AG08396 (cell line): ENCODE results near the gene PRKN.

ENCODE experiments used
- DNase-seq: peaks from one replicate; pipeline ENCODE4 v3.0.0; 2012; ENCODE audit warnings: low spot score, mixed read lengths

The PRKN gene

DNA sequence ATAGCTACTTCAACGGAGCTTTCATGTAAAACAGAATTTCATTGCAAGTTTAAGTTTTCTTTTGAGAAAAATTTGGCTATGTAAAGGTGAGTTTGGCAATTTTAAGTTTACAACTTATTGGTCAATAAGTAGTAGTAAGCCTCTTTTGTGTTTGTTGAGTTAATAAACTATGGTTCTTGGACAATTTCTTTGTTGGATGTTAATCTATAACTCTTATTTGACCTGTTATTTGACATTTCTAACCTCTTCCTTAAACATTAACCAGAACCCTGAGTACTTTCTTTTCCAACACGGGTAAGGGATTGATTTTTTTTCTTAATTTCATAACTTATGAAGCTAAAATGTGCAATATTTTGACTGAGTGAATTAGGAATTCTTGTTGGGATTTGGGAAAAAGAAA is 354.4 kb downstream of the PRKN start:
- DNase-seq: no peak

DNA sequence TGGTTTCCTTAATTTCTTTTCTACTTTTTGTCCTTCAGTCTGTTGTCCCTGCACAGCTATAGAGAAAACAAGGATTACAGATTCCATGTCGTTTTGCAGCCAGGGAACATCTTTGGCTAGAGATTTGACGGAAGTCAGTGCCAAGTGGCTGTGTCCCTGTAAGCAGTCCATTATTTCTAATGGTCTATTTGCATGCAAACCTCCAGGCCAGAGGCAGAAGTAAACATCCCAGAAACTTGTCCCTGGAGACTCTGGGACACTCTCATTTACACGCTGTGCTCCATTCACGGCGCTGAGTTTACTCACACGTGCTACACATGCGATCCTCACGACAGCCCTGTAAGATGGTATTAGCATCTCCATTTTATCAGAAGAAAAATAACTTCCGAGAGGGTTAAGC is 355.5 kb downstream of the PRKN start:
- no peak for DNase-seq

DNA sequence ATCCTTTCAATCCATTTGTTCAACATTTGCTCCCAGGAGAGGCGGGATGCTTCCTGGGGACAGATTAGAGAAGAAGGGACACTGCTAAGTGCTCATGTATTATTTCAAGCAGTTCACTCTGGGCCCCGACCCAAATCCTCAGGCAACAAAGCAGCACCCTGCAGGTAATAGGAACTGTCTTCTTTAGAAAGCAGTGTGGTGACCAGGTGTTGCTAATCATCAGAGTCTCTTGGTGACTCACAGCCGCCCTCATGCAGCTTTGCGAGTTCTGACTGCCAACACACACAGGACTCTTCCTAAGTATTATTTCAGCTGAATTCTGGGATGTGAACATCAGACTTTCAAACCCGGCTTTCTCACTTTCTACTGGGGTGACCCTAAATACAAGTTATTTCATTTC is 356.4 kb downstream of the PRKN start:
- no peak for DNase-seq

DNA sequence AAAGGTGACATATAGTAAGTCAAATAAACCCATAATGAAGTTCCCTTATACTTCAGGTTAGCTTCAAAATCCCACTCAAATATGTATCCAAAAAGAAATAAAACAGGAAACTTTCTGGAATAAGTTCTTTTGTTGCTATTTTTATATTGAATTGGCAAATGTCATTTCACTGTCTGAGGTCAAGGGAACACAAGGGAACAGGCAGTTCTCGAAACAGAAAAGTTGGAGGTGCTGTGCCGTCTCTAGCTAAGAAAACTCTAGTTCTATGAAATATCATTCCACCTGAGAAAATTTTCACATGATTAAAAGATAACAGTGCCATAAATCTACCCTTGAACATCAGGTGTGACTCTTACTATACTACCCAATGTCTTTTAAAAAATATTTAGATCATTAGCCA is 358.5 kb downstream of the PRKN start:
- no peak for DNase-seq

DNA sequence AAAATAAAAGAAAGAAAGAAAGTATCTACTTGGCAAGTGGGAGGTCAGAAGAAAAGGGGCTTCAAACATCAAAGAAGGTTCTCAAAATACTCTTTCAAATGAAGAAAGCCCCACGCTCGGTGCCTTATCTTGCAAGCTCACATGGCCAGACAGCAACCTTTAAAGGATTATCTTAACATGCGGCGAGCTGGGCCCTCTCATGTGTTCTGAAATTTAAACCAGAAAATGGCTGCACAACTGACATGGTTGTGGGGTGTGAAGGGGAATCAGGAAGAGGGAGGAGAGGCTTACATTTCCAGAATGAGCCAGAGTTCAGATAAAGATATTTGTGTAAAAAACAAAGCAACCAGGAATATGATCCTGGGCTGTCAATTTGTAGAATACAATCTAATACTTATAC is 363.1 kb downstream of the PRKN start:
- no peak for DNase-seq

DNA sequence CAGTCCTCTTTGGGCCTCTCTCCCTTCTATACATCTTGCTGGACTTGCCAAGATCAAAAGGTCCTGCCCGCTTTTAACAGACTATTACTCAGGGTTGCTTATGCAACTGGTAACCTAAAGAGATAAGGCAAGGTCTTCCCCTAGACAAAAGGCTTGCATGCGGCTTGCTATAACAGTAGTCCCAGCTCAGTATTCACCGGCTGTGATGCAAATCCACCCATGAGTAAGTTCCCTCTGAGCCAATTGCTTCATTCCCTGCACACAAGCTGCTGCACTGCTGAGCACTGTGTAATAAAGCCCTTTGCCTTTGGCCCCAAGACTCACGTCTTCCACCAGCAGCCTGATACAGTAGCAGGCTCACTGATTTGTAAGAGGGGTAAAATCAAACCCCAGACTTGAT is 363.8 kb downstream of the PRKN start:
- DNase-seq: no peak

GRCh38 chr6:162360901-162361567 is 366.5 kb downstream of the PRKN start:
- DNase-seq: no peak

- no peak for DNase-seq
Observed at GRCh38 chr6:162358625-162359024, 368.9 kb downstream of the PRKN start.

DNA sequence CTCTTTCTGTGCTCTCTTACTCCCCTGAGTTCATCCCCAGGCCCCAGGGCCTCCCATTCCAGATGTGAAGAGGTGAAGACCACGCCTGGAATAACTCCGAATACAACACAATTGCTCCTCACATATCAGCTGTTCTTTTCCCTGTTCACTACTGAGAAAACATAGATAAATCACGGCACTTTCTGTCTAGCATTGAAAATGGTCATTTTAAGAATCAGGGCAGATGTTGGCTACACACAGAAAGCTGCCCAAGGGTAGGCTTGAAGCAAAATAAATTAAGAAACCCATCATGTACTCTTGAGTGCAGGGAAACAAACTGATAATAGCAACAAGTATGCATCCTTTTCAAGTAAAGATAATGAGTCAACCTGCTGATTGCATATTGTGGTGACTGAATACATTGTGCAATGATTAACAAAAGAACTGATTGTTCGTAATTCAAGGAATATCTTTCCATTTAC is 382.5 kb downstream of the PRKN start:
- DNase-seq: no peak

GRCh38 chr6:162344646-162345010 is 382.9 kb downstream of the PRKN start:
- DNase-seq: no peak

DNA sequence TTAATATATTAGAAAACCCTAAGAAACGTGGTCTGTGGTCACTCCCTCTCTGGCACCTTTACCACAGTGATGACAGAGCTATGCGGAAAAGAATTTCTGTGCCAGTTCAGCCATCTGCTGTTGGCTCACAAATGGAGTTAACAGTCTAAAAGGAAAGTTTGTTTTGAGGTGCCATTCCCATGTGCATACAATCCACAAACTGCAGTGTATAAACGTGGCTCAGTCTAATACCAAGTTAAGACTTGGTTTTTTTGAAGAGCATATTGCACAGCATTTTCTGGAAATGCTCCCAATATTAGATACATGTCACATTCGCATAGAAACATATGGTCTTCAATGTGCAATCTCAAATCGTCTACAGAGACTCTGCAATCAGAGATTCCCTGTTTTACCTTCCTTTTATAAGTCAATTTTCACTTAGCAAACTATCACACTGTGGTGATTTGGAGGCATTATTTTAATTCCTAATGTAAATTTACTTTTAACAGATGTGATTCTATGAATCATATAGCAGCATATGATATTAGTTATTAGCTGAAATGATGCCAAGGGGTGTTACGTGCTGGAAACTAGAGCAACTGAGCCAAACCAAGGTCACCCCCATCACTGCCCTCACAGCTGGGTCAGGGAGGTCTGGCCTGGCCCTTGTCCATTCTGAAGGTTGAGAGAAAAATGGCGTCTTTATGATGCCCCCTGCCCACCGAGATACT is 383.5 kb downstream of the PRKN start:
- no peak for DNase-seq

GRCh38 chr6:162343198-162343935 is 384.2 kb downstream of the PRKN start:
- DNase-seq: no peak

DNA sequence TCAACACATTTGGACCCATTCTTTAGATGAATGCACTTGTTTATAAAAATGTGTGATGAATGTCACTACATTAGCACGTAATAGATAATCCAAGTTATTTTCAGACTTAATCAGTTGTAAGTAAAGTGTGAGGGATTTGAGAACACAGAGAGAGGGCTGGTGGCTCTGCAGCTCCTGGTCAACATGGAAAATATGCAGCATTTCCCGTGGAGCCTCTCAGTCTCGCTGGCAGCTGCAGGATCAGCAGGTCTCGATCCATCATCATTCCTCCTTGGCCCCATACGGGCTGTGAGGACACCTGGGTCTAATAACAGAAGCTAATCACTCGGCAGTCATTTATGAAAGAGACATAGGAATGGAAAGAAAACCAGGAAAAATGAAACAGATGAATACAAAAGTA is 390.2 kb downstream of the PRKN start:
- DNase-seq: no peak

DNA sequence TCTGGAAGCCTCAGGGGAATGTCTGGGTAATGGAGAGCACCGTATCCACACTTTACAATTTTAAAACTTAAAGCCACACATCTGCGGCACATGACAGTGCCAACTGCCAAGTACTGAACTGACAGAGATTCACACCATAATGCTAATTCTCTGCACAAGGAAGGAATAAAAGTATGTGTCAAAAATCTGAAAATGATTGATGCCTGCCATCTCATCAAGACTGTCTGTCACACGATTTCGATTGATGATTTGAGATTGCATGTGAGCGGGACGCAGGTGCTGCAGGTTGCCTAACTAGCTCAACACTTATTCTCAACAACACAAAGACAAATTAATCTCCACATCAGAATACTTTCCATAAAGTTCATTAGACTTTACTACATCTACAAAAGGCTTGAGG is 391.2 kb downstream of the PRKN start:
- no peak for DNase-seq

DNA sequence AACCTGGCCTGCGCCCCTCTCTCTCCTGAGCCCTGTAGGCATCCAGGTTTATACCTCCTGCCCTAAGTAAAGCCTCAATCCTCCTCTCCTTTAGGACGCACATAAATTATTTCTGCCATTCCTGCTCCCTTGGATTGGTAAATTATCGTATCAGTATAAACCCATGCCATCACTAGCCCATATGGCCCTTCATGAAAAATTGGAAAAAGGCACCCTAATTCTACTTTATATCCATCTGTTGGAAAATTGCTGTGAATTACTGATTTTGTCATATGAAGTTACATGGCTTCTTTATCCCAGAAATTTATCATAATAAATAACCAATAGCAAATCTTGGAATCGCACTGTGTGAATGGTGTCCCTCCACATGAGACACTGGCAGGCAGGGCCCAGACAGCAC is 395.2 kb downstream of the PRKN start:
- DNase-seq: no peak

- DNase-seq: no peak
Observed at GRCh38 chr6:162331911-162332310, 395.7 kb downstream of the PRKN start.

DNA sequence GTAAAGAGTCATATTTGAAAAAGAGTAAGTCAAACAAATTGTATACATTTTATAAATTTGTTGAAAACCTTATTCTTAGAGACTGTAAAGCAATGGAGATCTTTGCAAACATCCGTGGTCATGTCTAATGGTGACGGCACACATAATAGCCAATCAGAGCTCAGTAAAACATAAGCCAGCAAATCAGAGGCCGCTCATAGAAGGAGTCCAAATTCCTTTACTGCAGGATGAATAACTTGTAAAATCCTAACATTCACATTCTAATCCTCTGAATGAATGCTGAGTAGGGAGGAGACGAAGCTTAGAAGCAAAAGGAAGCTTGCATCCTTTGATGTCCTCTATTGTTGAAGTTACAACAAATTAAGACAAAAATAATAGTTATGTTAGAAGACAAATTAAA is 401.7 kb downstream of the PRKN start:
- no peak for DNase-seq

GRCh38 chr6:162325051-162325450 is 402.5 kb downstream of the PRKN start:
- DNase-seq: no peak

DNA sequence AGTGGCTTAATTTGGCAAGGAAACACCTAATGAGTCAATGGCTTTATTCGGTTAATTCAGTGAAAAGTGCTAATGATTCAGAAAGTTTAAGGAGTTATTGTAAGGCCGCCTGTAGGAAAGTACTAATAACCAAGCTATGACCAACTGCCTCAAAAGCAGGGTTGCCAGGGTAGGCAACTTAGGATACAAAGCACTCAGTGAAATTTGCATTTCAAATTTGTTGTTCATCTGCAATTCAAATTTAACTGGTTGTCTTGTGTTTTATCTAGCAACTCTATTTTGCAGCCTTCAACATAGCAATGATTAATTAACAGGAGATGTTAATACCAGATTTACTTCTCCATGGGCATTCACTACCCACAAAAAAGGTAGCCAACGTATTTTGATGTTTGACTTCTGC is 412.3 kb downstream of the PRKN start:
- no peak for DNase-seq

DNA sequence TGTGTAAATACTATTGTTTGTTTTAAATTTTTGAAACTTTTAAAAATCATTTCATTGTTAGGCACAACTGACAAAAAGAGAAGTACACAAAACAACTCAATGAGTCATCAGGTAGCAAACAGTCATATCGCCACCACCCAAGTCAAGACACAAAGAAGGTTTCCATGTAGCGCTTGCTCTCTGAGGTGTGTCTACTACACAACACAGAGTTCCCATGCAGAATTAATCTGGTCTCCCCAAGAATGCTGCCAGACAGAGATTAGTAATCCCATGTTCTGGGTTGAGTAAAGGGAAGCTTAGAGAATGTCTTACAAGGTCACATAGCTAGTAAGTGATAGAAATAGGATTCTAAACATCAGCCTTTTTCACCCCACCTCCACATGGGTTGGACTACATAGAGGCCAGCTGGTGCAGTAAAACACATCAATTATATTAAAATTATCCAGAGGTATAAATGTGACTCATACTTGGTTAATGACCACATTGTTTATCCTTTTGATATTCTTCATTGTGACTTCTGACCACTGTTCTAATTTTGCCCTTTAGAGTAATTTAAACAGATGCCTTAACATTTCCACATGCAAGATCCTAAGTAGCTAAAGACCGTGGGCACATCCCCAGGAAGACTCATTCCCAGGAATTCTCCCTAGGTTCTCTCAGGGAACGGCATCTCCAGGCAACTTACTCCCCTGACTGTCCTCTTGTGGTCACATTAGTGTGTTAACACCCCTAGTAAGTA is 413.5 kb downstream of the PRKN start:
- DNase-seq: no peak

DNA sequence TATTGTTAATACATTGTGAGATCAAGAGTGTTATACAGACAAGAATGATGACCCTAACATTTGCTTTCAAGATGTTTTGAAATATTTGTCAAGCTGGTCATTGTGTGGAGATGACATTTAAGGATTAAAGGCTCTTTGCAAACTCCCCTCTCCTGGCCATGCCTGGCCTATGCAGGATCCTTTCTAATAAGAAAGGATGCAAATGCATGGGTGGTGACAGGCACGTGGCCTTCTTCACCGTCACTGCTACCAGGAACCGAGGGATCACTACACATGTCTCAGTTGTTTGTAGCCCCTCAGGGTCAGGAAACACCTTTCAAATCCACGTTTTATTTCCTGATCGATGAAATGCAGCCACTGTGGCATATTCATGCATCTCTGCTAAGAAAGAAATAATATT is 419.7 kb downstream of the PRKN start:
- DNase-seq: no peak

DNA sequence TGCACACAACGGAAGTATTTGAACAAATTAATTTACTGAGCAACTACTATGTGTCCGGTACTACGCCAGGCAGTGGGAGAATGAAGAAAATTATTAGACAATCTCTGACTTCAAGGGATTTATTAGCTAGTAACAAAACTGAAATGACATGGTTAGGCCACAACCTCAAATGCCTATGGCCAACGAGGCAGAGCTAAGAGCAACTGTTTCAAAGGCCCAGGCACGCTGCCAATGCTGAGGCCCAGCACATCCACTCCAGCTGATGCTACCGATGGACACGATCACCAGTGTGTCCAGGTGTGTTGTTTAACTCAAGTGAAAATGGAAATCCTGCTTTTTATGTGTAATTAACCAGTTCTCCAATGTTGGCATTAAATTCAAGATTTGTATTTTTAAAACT is 420.9 kb downstream of the PRKN start:
- no peak for DNase-seq

DNA sequence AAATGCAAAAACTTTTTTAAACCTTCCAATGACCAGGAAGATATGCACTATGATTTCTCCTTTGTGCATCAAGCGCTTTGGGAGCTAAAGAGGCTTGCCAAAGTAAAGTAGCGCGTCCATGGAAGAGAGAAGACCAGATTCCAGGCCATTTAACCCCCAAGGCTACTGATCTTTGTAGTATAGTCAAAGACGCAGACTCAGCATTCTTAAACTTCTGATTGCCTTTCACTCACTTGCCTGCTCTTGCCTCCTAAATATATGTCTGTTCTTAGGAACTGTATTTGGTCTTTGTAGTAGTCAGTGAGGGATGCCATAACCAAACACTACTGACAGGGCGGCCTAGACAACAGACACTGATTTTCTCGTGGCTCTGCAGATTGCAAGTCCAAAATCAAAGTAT is 426.4 kb downstream of the PRKN start:
- no peak for DNase-seq
